Cardiac fibroblast (primary cell): ENCODE results near the gene DDR1.

Experiments
- DNase-seq, 2 donors: peaks; one replicate each; pipeline versions ENCODE4 v3.0.0 to v3.0.0-alpha.2; 2010; ENCODE audit warnings: low read depth in 2 of 2
- H3K4me3 ChIP-seq, 2 donors: replicated peaks in 1 of 2; 1 replicate in 1 of 2; 2 replicates in 1 of 2; pipeline ENCODE4 v1.5.1; 2011; ENCODE audit warnings: low read depth in 2 of 2, low read length in 2 of 2, mild to moderate bottlenecking in 2 of 2, moderate library complexity in 1 of 2
- CTCF ChIP-seq: IDR thresholded peaks from one replicate; pipeline ENCODE4 v1.5.1; 2011; ENCODE audit warnings: low read depth, mild to moderate bottlenecking, low read length, inconsistent platforms

Gene DDR1

DNA sequence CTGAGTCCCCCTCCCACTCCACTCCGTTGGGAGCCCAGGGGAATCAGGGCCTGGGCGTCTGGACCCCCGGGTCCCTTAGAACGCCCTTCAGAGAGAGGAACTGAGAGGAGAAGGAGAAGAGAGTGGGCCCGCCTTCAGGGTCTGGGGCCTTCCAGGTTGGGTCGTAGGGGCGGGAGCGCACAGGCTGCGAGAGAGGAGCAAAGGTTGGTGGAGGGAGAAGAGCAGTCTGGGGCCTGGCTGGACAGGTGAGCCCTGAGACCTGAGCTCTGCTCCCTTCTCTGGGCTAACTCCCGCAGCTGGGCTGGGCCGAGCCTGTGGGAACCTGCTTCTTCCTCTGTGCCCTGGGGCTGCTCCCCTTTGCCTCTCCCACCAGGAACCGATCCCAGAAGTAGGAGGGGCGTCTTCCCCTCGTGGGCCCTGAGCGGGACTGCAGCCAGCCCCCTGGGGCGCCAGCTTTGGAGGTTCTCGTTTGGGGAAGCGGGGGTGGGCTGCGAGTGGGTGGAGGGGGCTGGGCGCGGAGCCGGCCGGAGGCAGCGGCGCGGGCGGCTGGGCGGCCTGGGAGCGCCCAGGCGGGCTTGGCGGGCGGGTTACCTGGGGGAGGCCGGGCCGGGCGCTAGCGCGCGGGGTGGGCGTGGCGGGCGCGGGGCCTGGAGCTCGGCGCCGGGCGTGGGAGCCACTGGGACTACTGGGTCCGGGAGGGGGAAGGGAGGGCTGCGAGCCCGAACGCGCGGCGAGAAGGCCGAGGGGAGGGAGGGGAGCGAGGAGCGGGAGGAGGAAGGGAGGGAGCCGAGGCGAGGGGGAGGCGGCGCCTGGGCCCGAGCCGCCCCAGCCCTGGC lies at the start of gene DDR1:
TSS of gene DDR1 (plus strand) at position 835 of the 836 bp plus-strand sequence. CDS start 4,211 bp downstream, outside the sequence.
- DNase-seq: peak; percentile 34 to 87
- peak within 1 kb of the TSS; percentile 60 to 72 for H3K4me3 ChIP-seq
- no peak for TF ChIP-seq CTCF

DNA sequence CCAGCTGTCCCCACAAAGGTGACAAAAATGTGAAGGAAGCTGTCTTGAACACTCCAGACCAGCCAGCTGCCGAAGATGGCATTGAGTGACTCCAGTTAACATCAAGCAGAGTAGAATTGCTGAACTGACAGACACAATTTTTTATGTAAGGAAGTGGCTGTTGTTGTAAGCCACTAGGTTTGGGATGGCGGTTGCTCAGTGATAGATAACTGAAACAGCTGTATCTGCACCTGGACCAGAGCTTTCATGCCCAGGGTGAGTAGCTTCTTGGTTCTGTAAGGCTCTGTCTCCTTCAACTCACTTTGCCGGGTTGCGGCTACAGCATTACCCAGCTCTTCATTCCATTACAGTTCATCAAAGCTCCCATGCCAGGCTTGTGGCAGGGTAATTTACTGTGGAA lies 49.7 kb upstream of the DDR1 start:
- no peak overlapping the region for H3K4me3 ChIP-seq
- no peak for DNase-seq
- TF ChIP-seq CTCF: no peak

- TF ChIP-seq CTCF: no peak
- DNase-seq: no peak
- no peak overlapping the region for H3K4me3 ChIP-seq
Observed at GRCh38 chr6:30835576-30835975, 48.7 kb upstream of the DDR1 start.

- DNase-seq: peak; percentile 62 to 91
- TF ChIP-seq CTCF: no peak
- H3K4me3 ChIP-seq: no peak overlapping the region
Observed at GRCh38 chr6:30836431-30836866, 47.9 kb upstream of the DDR1 start.

- peak in 1 of 2 donors; percentile 69 for DNase-seq
- TF ChIP-seq CTCF: no peak
- H3K4me3 ChIP-seq: no peak overlapping the region
Observed at GRCh38 chr6:30836957-30837356, 47.4 kb upstream of the DDR1 start.

- TF ChIP-seq CTCF: no peak
- H3K4me3 ChIP-seq: no peak overlapping the region
- no peak for DNase-seq
Observed at GRCh38 chr6:30837432-30837831, 46.9 kb upstream of the DDR1 start.

- TF ChIP-seq CTCF: no peak
- H3K4me3 ChIP-seq: no peak overlapping the region
- DNase-seq: no peak
Observed at GRCh38 chr6:30837870-30838269, 46.4 kb upstream of the DDR1 start.
